ENCODE data around the gene SMIM26. TPM values are rescaled to one million over a fixed set of nuclear protein-coding genes. Genes with fewer than 3 reads are reported as not detected.

Gene SMIM26
- total and polyA plus RNA-seq, 7 donors = 107 to 273 (median 163) TPM

DNA sequence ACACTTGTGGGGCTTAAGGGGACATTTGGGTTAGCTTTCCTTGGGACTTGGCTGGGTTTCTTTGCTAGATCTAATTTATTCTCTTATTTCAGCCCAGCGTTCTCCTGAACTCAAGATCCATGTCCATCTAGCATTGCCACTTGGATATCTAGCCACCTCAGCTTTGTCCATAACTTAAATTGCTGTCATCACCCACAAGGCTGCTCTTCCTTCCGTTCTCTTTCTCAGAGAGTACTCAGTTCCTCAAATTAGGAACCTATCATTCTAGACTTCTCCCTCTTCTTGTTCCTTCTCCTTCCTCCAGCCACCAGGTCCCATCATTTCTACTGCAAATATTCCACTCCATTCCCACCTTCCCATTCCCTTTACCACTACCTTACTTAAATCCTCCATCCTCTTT is 4.3 kb downstream of the SMIM26 start:
- Histone ChIP-seq H3K9me3 (no peaks in the 10 kb centered on the region), H3K36me3 (ENCODE audit: insufficient read depth in 1 of 2, low read depth in 1 of 2) (peaks cover 6 to 31% of the 10 kb centered on the region in 2 donors), H3K27ac (no peak overlapping the region), H3K4me3 (no peak overlapping the region), H3K4me1 (peaks cover 6% of the 10 kb centered on the region), H3K27me3 (ENCODE audit: insufficient read depth in 3 of 3, low read length in 2 of 3) (no peaks in the 10 kb centered on the region)
- intact Hi-C loops (cut with DNase I) = loop anchor here in 1 of 2 donors (10.0 kb wide), 1 partner anchor 1853 kb away; no protein-coding TSS in a partner anchor
- DNase-seq (no peak), ATAC-seq (no peak)
- TF ChIP-seq, protein P1, sequence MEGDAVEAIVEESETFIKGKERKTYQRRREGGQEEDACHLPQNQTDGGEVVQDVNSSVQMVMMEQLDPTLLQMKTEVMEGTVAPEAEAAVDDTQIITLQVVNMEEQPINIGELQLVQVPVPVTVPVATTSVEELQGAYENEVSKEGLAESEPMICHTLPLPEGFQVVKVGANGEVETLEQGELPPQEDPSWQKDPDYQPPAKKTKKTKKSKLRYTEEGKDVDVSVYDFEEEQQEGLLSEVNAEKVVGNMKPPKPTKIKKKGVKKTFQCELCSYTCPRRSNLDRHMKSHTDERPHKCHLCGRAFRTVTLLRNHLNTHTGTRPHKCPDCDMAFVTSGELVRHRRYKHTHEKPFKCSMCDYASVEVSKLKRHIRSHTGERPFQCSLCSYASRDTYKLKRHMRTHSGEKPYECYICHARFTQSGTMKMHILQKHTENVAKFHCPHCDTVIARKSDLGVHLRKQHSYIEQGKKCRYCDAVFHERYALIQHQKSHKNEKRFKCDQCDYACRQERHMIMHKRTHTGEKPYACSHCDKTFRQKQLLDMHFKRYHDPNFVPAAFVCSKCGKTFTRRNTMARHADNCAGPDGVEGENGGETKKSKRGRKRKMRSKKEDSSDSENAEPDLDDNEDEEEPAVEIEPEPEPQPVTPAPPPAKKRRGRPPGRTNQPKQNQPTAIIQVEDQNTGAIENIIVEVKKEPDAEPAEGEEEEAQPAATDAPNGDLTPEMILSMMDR (IDR thresholded peaks at IDR 0.05) = no peak
- 51 to 90% (median 77%) methylated on average over 2 of the region's 2 CpGs for WGBS, 3 donors

DNA sequence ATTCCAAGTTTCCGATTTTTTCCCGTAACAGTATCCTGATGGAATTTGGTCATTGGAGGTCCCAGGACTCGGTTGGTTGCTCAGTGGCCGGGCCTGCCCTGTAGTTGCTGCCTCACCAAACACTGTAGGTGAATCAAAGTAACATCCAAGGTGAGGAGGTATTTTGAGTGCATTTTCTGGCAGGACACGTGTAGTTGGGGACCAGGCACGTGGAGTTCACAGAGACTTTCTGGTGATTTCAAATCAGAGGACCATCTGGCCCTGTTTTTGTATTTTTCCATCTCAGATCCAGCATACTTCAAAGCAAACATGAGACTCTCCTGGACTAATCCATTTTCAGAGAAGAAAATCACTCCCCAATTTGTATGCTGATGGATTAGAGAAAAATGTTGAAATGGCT is 10.7 kb downstream of the SMIM26 start:
- H3K4me3 ChIP-seq = no peak overlapping the region
- no peak for DNase-seq
- no peak for ATAC-seq
- no peaks in the 10 kb centered on the region for H3K27me3 ChIP-seq (ENCODE audit: insufficient read depth in 3 of 3, low read length in 2 of 3)
- no peaks in the 10 kb centered on the region for H3K4me1 ChIP-seq
- H3K27ac ChIP-seq = no peak overlapping the region
- TF ChIP-seq, protein P1 (IDR thresholded peaks at IDR 0.05) = no peak
- intact Hi-C loops (cut with DNase I) = loop anchor here in 1 of 2 donors (10.0 kb wide), 1 partner anchor 1847 kb away; no protein-coding TSS in a partner anchor
- no peaks in the 10 kb centered on the region for H3K9me3 ChIP-seq
- H3K36me3 ChIP-seq (ENCODE audit: insufficient read depth in 1 of 2, low read depth in 1 of 2) = no peaks in the 10 kb centered on the region
- WGBS, 3 donors = 68 to 79% (median 68%) methylated on average over 6 of the region's 6 CpGs

DNA sequence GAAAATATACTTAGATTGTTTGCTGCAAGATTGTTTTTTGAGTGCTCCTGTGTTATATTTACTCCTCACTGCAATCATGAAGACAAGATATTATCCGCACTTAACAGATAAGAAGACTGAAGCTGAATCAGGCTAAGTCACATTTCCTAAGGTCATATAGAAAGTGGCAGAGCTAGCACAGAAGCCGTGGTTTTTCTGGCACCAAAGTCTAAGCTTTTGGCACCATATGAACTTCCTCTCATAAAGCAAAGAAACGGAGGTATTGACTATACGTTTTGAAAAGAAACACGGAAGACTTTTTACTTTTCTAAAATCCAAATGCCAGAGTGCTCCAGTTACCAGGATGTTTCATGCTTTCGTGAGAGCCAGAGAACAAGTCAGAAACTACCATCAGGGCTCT is 11.3 kb downstream of the SMIM26 start:
- Histone ChIP-seq H3K9me3 (no peaks in the 10 kb centered on the region), H3K4me3 (no peak overlapping the region), H3K27me3 (ENCODE audit: insufficient read depth in 3 of 3, low read length in 2 of 3) (no peaks in the 10 kb centered on the region), H3K4me1 (no peaks in the 10 kb centered on the region), H3K27ac (no peak overlapping the region), H3K36me3 (ENCODE audit: insufficient read depth in 1 of 2, low read depth in 1 of 2) (no peaks in the 10 kb centered on the region)
- intact Hi-C loops (cut with DNase I) = loop anchor here in 1 of 2 donors (10.0 kb wide), 1 partner anchor 1846 kb away; no protein-coding TSS in a partner anchor
- 77 to 80% (median 78%) methylated on average over 6 of the region's 6 CpGs for WGBS, 3 donors
- TF ChIP-seq, protein P1 (IDR thresholded peaks at IDR 0.05) = no peak
- no peak for ATAC-seq
- DNase-seq = no peak

DNA sequence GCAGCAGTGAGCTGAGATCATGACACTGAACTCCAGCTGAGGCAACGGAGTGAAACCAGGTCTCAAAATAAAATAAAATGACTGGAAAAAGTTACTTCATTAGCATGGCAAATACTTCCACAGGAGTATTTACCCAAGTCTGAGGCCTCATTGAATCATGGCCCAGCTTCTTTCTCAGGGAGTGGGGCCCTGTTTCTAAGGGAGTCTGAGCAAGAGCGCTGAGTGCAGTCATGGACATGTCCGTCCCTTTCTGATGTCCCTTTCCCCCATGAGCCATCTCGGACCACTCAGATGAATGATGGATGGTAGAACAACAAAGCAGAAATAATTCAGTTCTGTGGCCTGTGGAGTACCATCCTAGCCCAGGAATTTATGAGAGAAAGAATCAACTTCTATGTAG is 12.8 kb downstream of the SMIM26 start:
- intact Hi-C loops (cut with DNase I) = no loop called here

More for the DNA sequence above, 12.8 kb downstream of the SMIM26 start:
- ATAC-seq (no peak), DNase-seq (no peak)
- H3K4me3 ChIP-seq = no peak overlapping the region
- TF ChIP-seq, protein P1 (IDR thresholded peaks at IDR 0.05) = no peak
- no peaks in the 10 kb centered on the region for H3K9me3 ChIP-seq
- H3K27me3 ChIP-seq (ENCODE audit: insufficient read depth in 3 of 3, low read length in 2 of 3) = no peaks in the 10 kb centered on the region
- WGBS, 3 donors = 90 to 94% (median 91%) methylated on average over 4 of the region's 4 CpGs
- H3K27ac ChIP-seq = no peak overlapping the region
- no peaks in the 10 kb centered on the region for H3K4me1 ChIP-seq
- no peaks in the 10 kb centered on the region for H3K36me3 ChIP-seq (ENCODE audit: insufficient read depth in 1 of 2, low read depth in 1 of 2)

Measured in psoas muscle (tissue), 8 donors.